ENCODE data around the gene RFX4.
"Not testable (repeated sequence)": the region's sequence is repeated elsewhere in the genome, so short reads cannot be mapped to it uniquely, and the experiment has no call there.

The RFX4 gene

DNA sequence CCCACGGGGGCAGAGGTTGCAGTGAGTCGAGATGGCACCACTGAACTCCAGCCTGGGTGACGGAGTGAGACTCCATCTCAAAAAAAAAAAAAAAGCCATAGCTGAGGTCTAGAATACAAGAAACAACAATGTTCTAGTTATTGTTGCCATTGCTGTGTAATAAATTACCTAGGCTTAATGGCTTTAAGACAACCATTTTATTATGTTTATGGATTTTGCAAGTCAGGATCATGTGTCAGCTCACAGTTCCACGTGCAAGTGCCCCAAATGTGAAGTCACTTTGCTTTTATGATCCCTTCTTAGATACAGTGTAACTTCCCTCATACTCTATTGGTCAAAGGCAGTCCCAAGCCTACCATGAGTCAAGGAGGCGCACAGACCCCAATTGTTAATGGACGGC is 142.1 kb downstream of the RFX4 start:
- DNase-seq (ENCODE audit: low spot score in 2 of 2) = no peak
- no peak overlapping the region for H3K4me3 Mint-ChIP-seq
- H3K4me1 Mint-ChIP-seq = no peaks in the 10 kb centered on the region
- H3K36me3 Mint-ChIP-seq = no peaks in the 10 kb centered on the region
- peaks cover 12% of the 10 kb centered on the region for H3K27me3 Mint-ChIP-seq
- H3K27ac Mint-ChIP-seq = no peak overlapping the region
- no peaks in the 10 kb centered on the region for H3K9me3 Mint-ChIP-seq
- ATAC-seq (ENCODE audit: low read depth) = no peak

DNA sequence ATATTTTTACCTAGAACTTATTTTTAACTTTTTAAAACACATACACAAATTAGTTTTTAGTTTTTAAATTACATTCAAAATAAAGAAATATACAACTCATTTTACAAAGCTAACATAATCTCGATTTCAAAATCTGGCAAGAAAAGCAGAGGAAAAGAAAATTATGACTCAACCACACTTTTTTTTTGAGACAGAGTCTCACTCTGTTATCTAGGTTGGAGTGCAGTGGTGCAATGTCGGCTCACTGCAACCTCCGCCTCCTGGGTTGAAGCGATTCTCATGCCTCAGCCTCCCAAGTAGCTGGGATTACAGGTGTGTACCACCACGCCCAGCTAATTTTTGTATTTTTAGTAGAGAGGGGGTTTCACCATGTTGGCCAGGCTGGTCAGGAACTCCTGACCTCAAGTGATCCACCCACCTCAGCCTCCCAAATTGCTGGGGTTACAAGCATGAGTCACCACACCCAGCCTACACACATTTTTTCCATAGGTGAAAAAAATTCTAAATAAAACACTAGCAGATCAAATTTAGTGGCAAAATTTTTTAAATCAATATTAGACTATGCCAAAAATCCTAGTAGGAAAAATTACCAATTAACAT is 143.9 kb downstream of the RFX4 start:
- peaks cover 13% of the 10 kb centered on the region for H3K27me3 Mint-ChIP-seq
- ATAC-seq (ENCODE audit: low read depth); H3K4me3 Mint-ChIP-seq; H3K36me3 Mint-ChIP-seq; H3K4me1 Mint-ChIP-seq; DNase-seq (ENCODE audit: low spot score in 2 of 2); H3K27ac Mint-ChIP-seq; H3K9me3 Mint-ChIP-seq: not testable (repeated sequence)

GRCh38 chr12:106729611-106730010 is 146.8 kb downstream of the RFX4 start:
- Mint-ChIP-seq H3K27ac (no peak overlapping the region), H3K4me1 (no peaks in the 10 kb centered on the region), H3K36me3 (no peaks in the 10 kb centered on the region), H3K9me3 (no peaks in the 10 kb centered on the region), H3K4me3 (no peak overlapping the region), H3K27me3 (peaks cover 17% of the 10 kb centered on the region)
- ATAC-seq (ENCODE audit: low read depth) (no peak), DNase-seq (ENCODE audit: low spot score in 2 of 2) (no peak)

DNA sequence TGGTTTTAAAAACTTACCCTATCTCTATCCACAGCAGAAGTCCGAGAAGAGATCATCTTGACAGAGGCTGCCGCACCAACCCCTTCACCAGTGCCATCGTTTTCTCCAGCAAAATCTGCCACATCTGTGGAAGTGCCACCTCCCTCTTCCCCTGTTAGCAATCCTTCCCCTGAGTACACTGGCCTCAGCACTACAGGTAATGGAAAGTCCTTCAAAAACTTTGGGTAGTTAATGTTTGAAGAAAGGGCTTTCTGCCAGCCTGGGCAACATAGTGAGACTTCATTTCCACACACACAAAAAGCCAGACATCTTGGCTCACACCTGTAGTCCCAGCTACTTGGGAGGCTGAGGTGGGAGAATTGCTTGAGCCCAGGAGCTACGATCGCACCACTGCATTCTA is 150.1 kb downstream of the RFX4 start:
- ATAC-seq (ENCODE audit: low read depth) (no peak), DNase-seq (ENCODE audit: low spot score in 2 of 2) (no peak)
- no peaks in the 10 kb centered on the region for H3K9me3 Mint-ChIP-seq
- H3K4me3 Mint-ChIP-seq = no peak overlapping the region
- H3K4me1 Mint-ChIP-seq = no peaks in the 10 kb centered on the region
- H3K27me3 Mint-ChIP-seq = peaks cover 21% of the 10 kb centered on the region
- H3K36me3 Mint-ChIP-seq = no peaks in the 10 kb centered on the region
- H3K27ac Mint-ChIP-seq = no peak overlapping the region

- H3K4me1 Mint-ChIP-seq = no peaks in the 10 kb centered on the region
- no peaks in the 10 kb centered on the region for H3K36me3 Mint-ChIP-seq
- ATAC-seq (ENCODE audit: low read depth) (no peak), DNase-seq (ENCODE audit: low spot score in 2 of 2) (no peak)
- no peaks in the 10 kb centered on the region for H3K9me3 Mint-ChIP-seq
- H3K27ac Mint-ChIP-seq = no peak overlapping the region
- peaks cover 18% of the 10 kb centered on the region for H3K27me3 Mint-ChIP-seq
- H3K4me3 Mint-ChIP-seq = no peak overlapping the region
These were observed 150.9 kb downstream of the RFX4 start for GRCh38 chr12:106733660-106734059.

DNA sequence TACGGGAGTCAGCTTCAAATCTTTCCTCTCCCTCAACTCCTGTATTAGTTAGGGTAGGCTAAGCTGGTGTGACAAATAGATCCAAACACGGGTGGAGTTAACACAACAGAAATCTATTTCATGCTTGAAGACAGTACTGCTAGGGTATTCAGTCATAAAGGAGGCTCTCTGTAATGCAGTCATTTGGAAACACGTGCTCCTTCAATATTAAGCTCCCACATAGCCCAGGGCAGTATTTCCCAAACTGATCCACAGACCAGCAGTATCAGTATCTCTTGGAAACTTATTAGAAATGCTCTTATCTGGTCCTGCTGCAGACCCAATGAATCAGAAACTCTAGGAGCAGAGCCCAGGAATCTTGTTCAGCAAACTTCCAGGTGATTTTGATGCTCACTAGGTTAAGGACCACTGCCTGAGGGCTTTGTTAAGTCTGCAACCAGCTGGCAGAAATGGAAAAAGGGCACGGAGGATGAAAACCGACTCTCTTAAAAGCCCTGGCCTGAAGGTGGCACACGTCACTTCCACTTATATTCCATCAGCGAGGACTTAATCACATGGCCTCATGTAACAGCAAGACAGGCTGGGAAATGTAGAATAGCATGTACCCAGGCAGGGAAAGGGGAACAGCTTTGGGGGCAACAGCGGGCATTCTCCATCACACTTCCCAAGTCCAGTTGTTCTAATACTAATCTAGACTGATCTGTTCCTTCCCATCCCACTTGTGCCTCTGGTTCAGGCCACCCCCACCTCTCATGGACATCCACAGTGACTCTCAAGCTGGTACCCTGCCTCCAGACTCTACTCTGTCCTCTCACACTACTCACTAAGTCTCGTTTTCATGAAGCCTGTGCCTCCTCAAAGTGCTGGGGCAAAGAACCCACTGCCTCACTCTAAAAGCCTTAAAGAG is 153.5 kb downstream of the RFX4 start:
- H3K27me3 Mint-ChIP-seq = peaks cover 18% of the 10 kb centered on the region
- DNase-seq (ENCODE audit: low spot score in 2 of 2) (no peak), ATAC-seq (ENCODE audit: low read depth) (peak; percentile 58)
- no peak overlapping the region for H3K27ac Mint-ChIP-seq
- H3K4me3 Mint-ChIP-seq = no peak overlapping the region
- H3K4me1 Mint-ChIP-seq = no peaks in the 10 kb centered on the region
- H3K9me3 Mint-ChIP-seq = no peaks in the 10 kb centered on the region
- no peaks in the 10 kb centered on the region for H3K36me3 Mint-ChIP-seq

DNA sequence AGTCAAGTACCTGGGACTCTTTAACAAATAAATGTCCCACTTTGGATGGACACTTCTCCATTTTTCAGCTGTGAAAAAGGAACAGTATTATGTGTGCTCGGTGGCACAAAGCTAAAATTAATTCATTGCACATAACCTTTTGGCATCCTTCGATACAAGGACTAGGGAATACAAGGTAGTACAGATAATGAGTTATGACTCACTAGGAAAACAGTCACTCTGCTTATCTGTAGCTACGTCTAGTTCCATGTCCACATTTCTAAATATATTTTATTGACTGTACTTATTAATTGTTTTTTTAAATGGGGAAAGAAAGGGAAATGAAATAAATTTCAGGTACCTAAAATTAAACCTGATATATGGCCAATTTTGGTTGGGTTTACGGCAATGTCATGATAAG is 156.5 kb downstream of the RFX4 start:
- H3K36me3 Mint-ChIP-seq = no peaks in the 10 kb centered on the region
- no peak for ATAC-seq (ENCODE audit: low read depth)
- H3K27me3 Mint-ChIP-seq = peaks cover 11% of the 10 kb centered on the region
- H3K4me1 Mint-ChIP-seq = no peaks in the 10 kb centered on the region
- H3K9me3 Mint-ChIP-seq = no peaks in the 10 kb centered on the region
- DNase-seq (ENCODE audit: low spot score in 2 of 2) = no peak
- no peak overlapping the region for H3K4me3 Mint-ChIP-seq
- no peak overlapping the region for H3K27ac Mint-ChIP-seq

DNA sequence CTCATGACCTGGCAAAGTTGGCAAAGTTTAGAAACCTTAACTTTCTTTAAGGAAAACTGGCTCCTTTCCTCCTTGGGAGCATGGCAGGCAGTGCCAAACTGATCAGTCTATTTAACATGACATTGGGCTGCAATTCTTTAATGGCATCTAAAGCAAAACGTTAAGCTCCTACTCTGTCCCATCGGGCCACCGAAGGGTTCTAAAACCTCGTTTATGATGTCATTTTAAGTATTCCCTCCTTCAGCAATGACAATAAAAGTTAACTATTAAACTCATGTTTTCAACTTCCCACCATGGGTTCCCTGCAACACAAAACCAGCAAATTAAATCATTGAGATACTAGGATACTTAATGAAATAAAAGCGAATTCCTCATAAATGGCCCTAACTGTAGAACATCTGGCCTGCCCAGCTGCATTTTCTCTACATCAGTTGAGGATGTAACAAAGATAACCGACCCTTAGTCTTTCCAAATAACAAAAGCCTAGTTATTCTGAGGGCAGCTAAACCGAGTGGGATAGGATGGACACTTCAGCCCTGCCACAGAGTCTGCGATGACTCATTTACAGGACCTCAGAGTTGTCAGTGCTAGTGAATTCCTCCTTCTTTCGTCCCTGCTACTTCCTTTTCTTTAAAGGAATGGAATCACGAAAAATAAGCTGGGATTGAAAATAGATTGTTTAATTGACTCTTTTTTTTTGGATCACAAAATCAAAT is 157.2 kb downstream of the RFX4 start:
- H3K4me1 Mint-ChIP-seq = no peaks in the 10 kb centered on the region
- DNase-seq (ENCODE audit: low spot score in 2 of 2) (no peak), ATAC-seq (ENCODE audit: low read depth) (no peak)
- H3K9me3 Mint-ChIP-seq = no peaks in the 10 kb centered on the region
- H3K4me3 Mint-ChIP-seq = no peak overlapping the region
- H3K36me3 Mint-ChIP-seq = no peaks in the 10 kb centered on the region
- no peak overlapping the region for H3K27ac Mint-ChIP-seq
- H3K27me3 Mint-ChIP-seq = peaks cover 11% of the 10 kb centered on the region

GRCh38 chr12:106740818-106741217 is 158.0 kb downstream of the RFX4 start:
- Mint-ChIP-seq H3K36me3 (no peaks in the 10 kb centered on the region), H3K9me3 (no peaks in the 10 kb centered on the region), H3K4me3 (no peak overlapping the region), H3K27ac (no peak overlapping the region), H3K4me1 (no peaks in the 10 kb centered on the region), H3K27me3 (peaks cover 9% of the 10 kb centered on the region)
- DNase-seq (ENCODE audit: low spot score in 2 of 2) (no peak), ATAC-seq (ENCODE audit: low read depth) (no peak)

GRCh38 chr12:106741247-106741646 is 158.4 kb downstream of the RFX4 start:
- Mint-ChIP-seq H3K4me1 (no peaks in the 10 kb centered on the region), H3K4me3 (no peak overlapping the region), H3K36me3 (no peaks in the 10 kb centered on the region), H3K9me3 (no peaks in the 10 kb centered on the region), H3K27ac (no peak overlapping the region), H3K27me3 (peaks cover 9% of the 10 kb centered on the region)
- ATAC-seq (ENCODE audit: low read depth) (no peak), DNase-seq (ENCODE audit: low spot score in 2 of 2) (no peak)

DNA sequence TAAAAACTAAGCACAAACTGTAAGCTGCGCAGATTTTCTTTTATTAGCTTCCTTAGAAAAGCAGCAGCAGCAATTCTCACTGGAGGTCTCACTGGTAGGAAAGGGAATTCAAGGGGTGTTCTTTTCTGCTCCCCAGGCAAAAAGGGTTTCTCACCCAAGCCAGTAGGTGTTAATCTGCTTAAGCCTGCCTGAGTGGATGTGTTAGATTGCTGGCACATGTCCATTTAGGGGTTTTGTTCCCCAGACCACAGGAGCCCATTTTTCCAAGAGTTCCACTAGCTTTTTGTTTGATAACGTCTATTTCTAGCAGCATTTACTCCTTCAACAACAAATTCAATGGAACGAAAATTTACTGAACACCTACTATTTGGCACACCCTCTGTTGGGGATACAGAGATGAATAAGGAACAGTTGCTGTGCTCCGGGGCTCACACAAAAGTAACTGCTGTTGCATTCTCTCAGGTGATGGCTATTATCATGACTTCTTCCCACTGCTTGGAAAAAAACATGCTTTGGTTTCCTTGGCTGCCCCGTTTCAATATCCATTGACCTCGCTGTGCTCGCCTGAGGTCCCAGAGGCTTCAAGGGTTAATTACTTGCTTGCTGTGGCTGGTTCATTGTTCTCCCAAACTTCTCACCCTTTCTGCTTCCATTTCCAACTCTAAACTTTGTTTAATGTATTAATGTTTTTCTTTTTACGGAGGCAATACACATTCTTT is 160.6 kb downstream of the RFX4 start:
- ATAC-seq (ENCODE audit: low read depth) (no peak), DNase-seq (ENCODE audit: low spot score in 2 of 2) (no peak)
- Mint-ChIP-seq H3K4me1 (peaks cover 12% of the 10 kb centered on the region), H3K36me3 (peaks cover 4% of the 10 kb centered on the region), H3K4me3 (no peak overlapping the region), H3K27me3 (peaks cover 6% of the 10 kb centered on the region), H3K9me3 (peaks cover 4% of the 10 kb centered on the region), H3K27ac (no peak overlapping the region)

DNA sequence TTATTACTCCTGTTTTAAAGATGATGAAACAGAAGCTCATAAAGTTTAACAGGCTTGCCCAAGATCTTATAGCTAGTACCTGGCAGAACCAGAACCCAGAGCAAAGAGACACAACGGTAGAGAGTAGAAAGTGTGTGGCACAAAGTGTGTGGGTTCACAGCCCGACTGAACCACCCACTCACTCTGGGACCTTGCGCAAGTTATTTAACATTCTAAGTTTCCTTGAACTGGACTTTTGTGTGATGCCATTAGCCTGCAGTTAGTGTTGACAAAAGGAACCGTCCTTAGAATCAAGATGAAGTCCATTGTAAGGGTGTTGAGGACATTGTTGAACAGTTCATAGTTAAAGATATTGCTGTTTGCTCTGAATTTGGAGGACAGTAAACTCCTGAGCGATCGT is 161.8 kb downstream of the RFX4 start:
- peaks cover 12% of the 10 kb centered on the region for H3K4me1 Mint-ChIP-seq
- H3K36me3 Mint-ChIP-seq = peaks cover 4% of the 10 kb centered on the region
- H3K4me3 Mint-ChIP-seq = no peak overlapping the region
- peaks cover 6% of the 10 kb centered on the region for H3K27me3 Mint-ChIP-seq
- H3K27ac Mint-ChIP-seq = no peak overlapping the region
- peaks cover 4% of the 10 kb centered on the region for H3K9me3 Mint-ChIP-seq
- no peak for DNase-seq (ENCODE audit: low spot score in 2 of 2)
- ATAC-seq (ENCODE audit: low read depth) = no peak

DNA sequence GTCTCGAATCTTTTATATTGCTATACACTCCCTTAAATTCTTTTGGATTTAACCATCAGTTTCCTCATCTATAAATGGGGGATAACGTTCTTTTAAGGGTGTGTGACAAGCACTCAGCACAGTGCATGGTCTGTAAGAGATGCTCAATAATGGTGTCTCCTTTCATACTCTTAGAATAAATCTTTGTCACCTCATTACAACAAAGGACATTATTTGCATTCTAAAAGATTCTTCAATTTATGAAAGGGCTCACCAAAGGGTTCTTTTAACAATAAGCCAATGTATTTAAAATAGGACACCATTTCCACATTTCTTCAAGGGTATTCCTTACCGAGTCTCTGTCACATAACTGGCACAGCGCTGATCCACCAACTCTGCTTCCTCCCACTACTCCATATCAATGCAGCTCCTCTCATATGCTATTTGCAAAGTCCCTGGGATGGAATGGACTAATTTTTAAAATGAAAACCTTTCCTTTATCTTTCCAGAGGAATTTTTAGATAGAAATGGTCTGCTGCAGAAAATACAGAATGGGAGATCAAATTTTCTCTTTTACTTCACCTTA is 162.5 kb downstream of the RFX4 start:
- no peak for ATAC-seq (ENCODE audit: low read depth)
- Mint-ChIP-seq H3K4me1 (peaks cover 12% of the 10 kb centered on the region), H3K27ac (no peak overlapping the region), H3K27me3 (peaks cover 6% of the 10 kb centered on the region), H3K36me3 (peaks cover 4% of the 10 kb centered on the region), H3K4me3 (no peak overlapping the region), H3K9me3 (peaks cover 4% of the 10 kb centered on the region)
- no peak for DNase-seq (ENCODE audit: low spot score in 2 of 2)
